RWPE2 (cell line): ENCODE measurements around the gene TRIP4.

Experiments used
- ATAC-seq: fragments of 200-7000 bp; cut with Tn5 transposase; 3 replicates; pipeline ENCODE4 v1.9.1; 2021; ENCODE audit warnings: low read depth
- DNase-seq: peaks from one replicate; pipeline ENCODE4 v3.0.0-alpha.2; 2020; ENCODE audit warnings: low spot score
- H3K27ac ChIP-seq: fragments of 450-650 bp; 2 replicates; pipeline ENCODE4 v1.5.1; 2017; ENCODE audit warnings: mild to moderate bottlenecking; ENCODE audit not compliant: poor library complexity, severe bottlenecking
- H3K27me3 ChIP-seq: fragments of 250-450 bp; sonication (Bioruptor Pico); 2 replicates; pipeline ENCODE4 v1.5.1; 2021; ENCODE audit warnings: mild to moderate bottlenecking, moderate library complexity; ENCODE audit not compliant: insufficient read depth, poor library complexity, severe bottlenecking
- H3K36me3 ChIP-seq: fragments of 250-450 bp; sonication (Bioruptor Pico); 2 replicates; pipeline ENCODE4 v1.5.1; 2020; ENCODE audit warnings: low read depth, mild to moderate bottlenecking, moderate library complexity
- H3K4me1 ChIP-seq: fragments of 250-450 bp; sonication (Bioruptor Pico); 2 replicates; pipeline ENCODE4 v1.5.1; 2021; ENCODE audit warnings: mild to moderate bottlenecking, moderate library complexity; ENCODE audit not compliant: insufficient read depth, poor library complexity, severe bottlenecking
- H3K4me3 ChIP-seq: fragments of 250-450 bp; sonication (Bioruptor Pico); 2 replicates; pipeline ENCODE4 v1.5.1; 2021; ENCODE audit warnings: mild to moderate bottlenecking, moderate library complexity; ENCODE audit not compliant: severe bottlenecking
- H3K9me3 ChIP-seq: fragments of 250-450 bp; sonication (Bioruptor Pico); 2 replicates; pipeline ENCODE4 v1.5.1; 2021; ENCODE audit warnings: mild to moderate bottlenecking, moderate library complexity; ENCODE audit not compliant: severe bottlenecking
- CTCF ChIP-seq: fragments of 450-650 bp; IDR thresholded peaks from one replicate; pipeline ENCODE4 v1.5.1; 2017; ENCODE audit warnings: mild to moderate bottlenecking, moderate library complexity; ENCODE audit not compliant: poor library complexity, severe bottlenecking

Gene TRIP4

GRCh38 chr15:64476550-64476949 is 88.9 kb downstream of the TRIP4 start:
- Histone ChIP-seq H3K36me3 (peaks cover 34% of the 10 kb centered on the region), H3K4me3 (no peak overlapping the region), H3K27me3 (no peaks in the 10 kb centered on the region), H3K4me1 (no peaks in the 10 kb centered on the region), H3K27ac (no peak overlapping the region), H3K9me3 (no peaks in the 10 kb centered on the region)
- TF ChIP-seq CTCF: no peak
- ATAC-seq (no peak), DNase-seq (no peak)

DNA sequence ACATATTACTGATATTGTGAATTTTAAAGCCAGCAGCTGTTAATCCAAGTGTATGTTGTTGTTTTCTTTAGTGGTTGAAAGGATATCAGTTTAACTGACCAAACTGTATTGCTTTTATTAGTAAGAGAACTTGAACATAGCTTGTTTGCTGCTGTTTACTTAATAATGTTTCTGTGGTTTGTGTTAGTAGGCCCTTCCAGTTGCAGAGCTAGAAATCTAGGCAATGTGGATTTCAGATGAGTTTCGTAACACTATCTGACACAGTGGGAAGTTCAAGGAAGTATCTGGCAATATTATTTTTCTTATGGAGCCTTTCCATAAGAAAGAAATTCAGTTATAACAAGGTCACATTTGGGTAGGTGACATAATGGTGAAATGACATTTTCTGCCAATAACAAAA is 91.2 kb downstream of the TRIP4 start:
- Histone ChIP-seq H3K27ac (no peak overlapping the region), H3K4me1 (no peaks in the 10 kb centered on the region)
- TF ChIP-seq CTCF: no peak

GRCh38 chr15:64480891-64481290 is 93.3 kb downstream of the TRIP4 start:
- H3K27ac ChIP-seq: no peak overlapping the region
- H3K9me3 ChIP-seq: peaks cover 3% of the 10 kb centered on the region
- no peaks in the 10 kb centered on the region for H3K27me3 ChIP-seq
- TF ChIP-seq CTCF: no peak
- no peak overlapping the region for H3K4me3 ChIP-seq
- DNase-seq (no peak), ATAC-seq (no peak)
- no peaks in the 10 kb centered on the region for H3K4me1 ChIP-seq
- H3K36me3 ChIP-seq: peaks cover 36% of the 10 kb centered on the region

More for the DNA sequence above, 91.2 kb downstream of the TRIP4 start:
- no peaks in the 10 kb centered on the region for H3K9me3 ChIP-seq
- ATAC-seq (no peak), DNase-seq (no peak)
- peaks cover 30% of the 10 kb centered on the region for H3K36me3 ChIP-seq
- H3K4me3 ChIP-seq: no peak overlapping the region
- no peaks in the 10 kb centered on the region for H3K27me3 ChIP-seq

DNA sequence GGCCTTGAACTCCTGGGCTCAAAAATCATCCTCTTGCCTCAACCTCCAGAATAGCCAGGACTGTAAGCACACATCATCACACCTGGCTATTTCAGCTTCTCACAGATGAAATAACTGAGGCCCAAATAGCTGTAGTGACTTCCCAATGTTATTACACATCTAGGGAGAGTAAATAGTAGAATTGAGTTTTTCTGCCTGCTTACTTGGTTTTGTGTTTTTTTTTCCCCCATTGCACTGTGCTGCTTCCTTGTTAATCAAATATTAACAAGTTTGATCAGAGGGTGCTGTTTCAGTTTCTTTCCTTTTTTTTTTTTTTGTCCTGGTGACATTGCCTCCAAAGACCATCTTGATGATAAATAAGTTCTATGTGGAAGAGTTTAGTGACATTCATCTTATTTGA is 96.1 kb downstream of the TRIP4 start:
- H3K4me1 ChIP-seq: no peaks in the 10 kb centered on the region
- H3K4me3 ChIP-seq: no peak overlapping the region
- no peak overlapping the region for H3K27ac ChIP-seq
- peaks cover 41% of the 10 kb centered on the region for H3K36me3 ChIP-seq
- H3K27me3 ChIP-seq: no peaks in the 10 kb centered on the region
- no peak for TF ChIP-seq CTCF
- DNase-seq: no peak
- no peak for ATAC-seq
- peaks cover 3% of the 10 kb centered on the region for H3K9me3 ChIP-seq

GRCh38 chr15:64485796-64486195 is 98.2 kb downstream of the TRIP4 start:
- DNase-seq: no peak
- no peaks in the 10 kb centered on the region for H3K27me3 ChIP-seq
- no peak for TF ChIP-seq CTCF
- peaks cover 48% of the 10 kb centered on the region for H3K36me3 ChIP-seq
- no peak overlapping the region for H3K27ac ChIP-seq
- no peak for ATAC-seq
- H3K9me3 ChIP-seq: peaks cover 3% of the 10 kb centered on the region
- no peak overlapping the region for H3K4me3 ChIP-seq
- H3K4me1 ChIP-seq: no peaks in the 10 kb centered on the region
